Measurements from ENCODE around the gene CFAP46. TPM values are rescaled to one million over a fixed set of nuclear protein-coding genes. Genes with fewer than 3 reads are reported as not detected.

CFAP46 gene
- total RNA-seq, 1 donor from 2014 or later: 1.6 TPM

GRCh38 chr10:132921818-132922807 lies 20.3 kb downstream of the CFAP46 start:
- H3K79me2 ChIP-seq (ENCODE audit: low read depth): no peaks in the 10 kb centered on the region
- H3K36me3 Mint-ChIP-seq: no peaks in the 10 kb centered on the region
- H3K4me2 ChIP-seq: no peak overlapping the region

DNA sequence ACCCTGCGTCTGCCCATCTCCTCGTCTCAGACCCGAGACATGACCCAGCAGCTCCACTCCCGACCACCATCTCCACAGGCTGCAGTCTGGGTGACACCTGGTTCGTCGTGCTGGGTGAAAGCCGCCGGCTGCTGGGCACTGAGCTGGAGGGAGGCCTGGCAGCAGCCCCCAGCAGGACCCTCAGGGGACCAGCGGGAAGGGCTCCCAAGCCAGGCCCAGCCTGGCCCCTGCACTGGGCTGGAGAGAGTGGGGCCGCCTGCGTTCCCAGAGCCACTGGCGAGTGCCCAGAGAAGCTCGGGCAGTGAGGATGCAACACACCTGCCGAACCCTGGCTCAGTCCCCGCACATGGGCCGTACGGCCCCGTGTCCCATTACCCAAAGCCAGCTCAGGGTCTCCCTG lies 21.3 kb downstream of the CFAP46 start:
- Histone ChIP-seq H3K4me2 (no peak overlapping the region), H3K9ac (no peak overlapping the region), H2AFZ (replicated peaks) (no peak overlapping the region), H3K27me3 (no peaks in the 10 kb centered on the region), H3K9me3 (ENCODE audit: low read depth) (no peaks in the 10 kb centered on the region), H3K27ac (no peak overlapping the region), H3K36me3 (no peaks in the 10 kb centered on the region), H3F3A (ENCODE audit: low read depth) (no peaks in the 10 kb centered on the region), H3K4me1 (no peaks in the 10 kb centered on the region), H3K79me2 (ENCODE audit: low read depth) (no peaks in the 10 kb centered on the region), H3K4me3 (no peak overlapping the region), H4K20me1 (ENCODE audit: low read depth) (no peaks in the 10 kb centered on the region)
- H3K4me1 Mint-ChIP-seq: no peaks in the 10 kb centered on the region
- H3K27me3 Mint-ChIP-seq (ENCODE audit: insufficient read depth, low read depth): peaks cover 4% of the 10 kb centered on the region
- TF ChIP-seq EZH2 (IDR thresholded peaks at IDR 0.05) (no peak), EZH2phosphoT487 (IDR thresholded peaks at IDR 0.05) (no peak)
- TF ChIP-seq, protein P1, sequence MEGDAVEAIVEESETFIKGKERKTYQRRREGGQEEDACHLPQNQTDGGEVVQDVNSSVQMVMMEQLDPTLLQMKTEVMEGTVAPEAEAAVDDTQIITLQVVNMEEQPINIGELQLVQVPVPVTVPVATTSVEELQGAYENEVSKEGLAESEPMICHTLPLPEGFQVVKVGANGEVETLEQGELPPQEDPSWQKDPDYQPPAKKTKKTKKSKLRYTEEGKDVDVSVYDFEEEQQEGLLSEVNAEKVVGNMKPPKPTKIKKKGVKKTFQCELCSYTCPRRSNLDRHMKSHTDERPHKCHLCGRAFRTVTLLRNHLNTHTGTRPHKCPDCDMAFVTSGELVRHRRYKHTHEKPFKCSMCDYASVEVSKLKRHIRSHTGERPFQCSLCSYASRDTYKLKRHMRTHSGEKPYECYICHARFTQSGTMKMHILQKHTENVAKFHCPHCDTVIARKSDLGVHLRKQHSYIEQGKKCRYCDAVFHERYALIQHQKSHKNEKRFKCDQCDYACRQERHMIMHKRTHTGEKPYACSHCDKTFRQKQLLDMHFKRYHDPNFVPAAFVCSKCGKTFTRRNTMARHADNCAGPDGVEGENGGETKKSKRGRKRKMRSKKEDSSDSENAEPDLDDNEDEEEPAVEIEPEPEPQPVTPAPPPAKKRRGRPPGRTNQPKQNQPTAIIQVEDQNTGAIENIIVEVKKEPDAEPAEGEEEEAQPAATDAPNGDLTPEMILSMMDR (IDR thresholded peaks at IDR 0.05): no peak
- no peak overlapping the region for H3K27ac Mint-ChIP-seq
- no peaks in the 10 kb centered on the region for H3K36me3 Mint-ChIP-seq
- H3K4me3 Mint-ChIP-seq: no peak overlapping the region
- DNase-seq (ENCODE audit: low spot score): no peak
- H3K9me3 Mint-ChIP-seq: no peaks in the 10 kb centered on the region

More at GRCh38 chr10:132921818-132922807, 20.3 kb downstream of the CFAP46 start:
- TF ChIP-seq EZH2 (IDR thresholded peaks at IDR 0.05) (no peak), EZH2phosphoT487 (IDR thresholded peaks at IDR 0.05) (no peak)
- TF ChIP-seq, protein P1 (IDR thresholded peaks at IDR 0.05): no peak
- Mint-ChIP-seq H3K4me1 (no peaks in the 10 kb centered on the region), H3K9me3 (no peaks in the 10 kb centered on the region), H3K27me3 (ENCODE audit: insufficient read depth, low read depth) (peaks cover 2% of the 10 kb centered on the region), H3K27ac (no peak overlapping the region), H3K4me3 (no peak overlapping the region)
- Histone ChIP-seq H3K9me3 (ENCODE audit: low read depth) (no peaks in the 10 kb centered on the region), H2AFZ (replicated peaks) (no peak overlapping the region), H3F3A (ENCODE audit: low read depth) (no peaks in the 10 kb centered on the region), H3K4me1 (no peaks in the 10 kb centered on the region), H3K27ac (no peak overlapping the region), H3K9ac (no peak overlapping the region), H3K27me3 (no peaks in the 10 kb centered on the region), H3K4me3 (no peak overlapping the region), H3K36me3 (no peaks in the 10 kb centered on the region), H4K20me1 (ENCODE audit: low read depth) (no peaks in the 10 kb centered on the region)
- no peak for DNase-seq (ENCODE audit: low spot score)

DNA sequence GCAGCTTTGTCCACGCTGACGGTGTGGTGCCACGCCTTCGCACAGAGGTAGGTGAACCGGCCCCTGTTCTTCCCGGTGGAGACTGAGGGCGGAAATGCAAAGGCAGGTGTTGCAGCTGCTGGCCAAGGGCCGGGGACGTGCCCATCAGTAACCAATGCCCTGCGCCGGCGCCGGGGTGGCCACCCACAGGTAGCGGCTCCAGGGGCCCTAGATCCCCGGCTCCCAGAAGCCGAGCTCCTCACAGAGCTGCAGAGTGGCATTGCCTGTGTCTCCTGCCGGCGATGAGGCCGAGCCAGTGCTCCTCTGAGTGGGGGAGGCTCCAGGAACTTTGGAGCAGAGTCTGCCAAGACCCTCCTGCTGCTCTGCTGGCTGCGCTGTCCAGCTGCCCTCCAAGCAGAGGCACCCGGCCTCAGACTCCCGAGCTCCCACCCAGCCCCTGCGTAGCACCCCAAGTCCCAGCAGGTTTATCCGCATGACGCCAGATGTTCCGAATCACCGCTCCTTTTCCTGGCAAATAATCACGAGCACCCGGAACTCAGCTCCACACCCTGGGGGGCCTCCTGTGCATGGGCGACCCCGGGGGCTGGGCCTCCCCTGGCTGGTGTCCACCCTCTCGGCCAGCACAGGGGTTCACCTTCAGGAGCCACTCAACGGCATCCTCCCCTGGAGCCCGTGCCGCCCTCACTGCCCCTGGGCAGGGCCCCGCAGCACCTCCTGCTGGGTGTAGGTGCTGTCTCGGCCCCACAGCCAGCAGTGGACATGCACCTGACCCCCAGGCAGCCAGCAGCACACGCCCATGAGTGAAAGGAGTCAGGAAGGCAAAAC lies 22.1 kb downstream of the CFAP46 start:
- Histone ChIP-seq H4K20me1 (ENCODE audit: low read depth) (no peaks in the 10 kb centered on the region), H3K9me3 (ENCODE audit: low read depth) (no peaks in the 10 kb centered on the region), H2AFZ (replicated peaks) (no peak overlapping the region), H3K9ac (no peak overlapping the region), H3F3A (ENCODE audit: low read depth) (no peaks in the 10 kb centered on the region), H3K4me3 (no peak overlapping the region), H3K36me3 (no peaks in the 10 kb centered on the region), H3K4me2 (no peak overlapping the region), H3K4me1 (no peaks in the 10 kb centered on the region), H3K27ac (no peak overlapping the region), H3K27me3 (no peaks in the 10 kb centered on the region), H3K79me2 (ENCODE audit: low read depth) (no peaks in the 10 kb centered on the region)
- Mint-ChIP-seq H3K36me3 (no peaks in the 10 kb centered on the region), H3K27ac (no peak overlapping the region), H3K27me3 (ENCODE audit: insufficient read depth, low read depth) (peaks cover 4% of the 10 kb centered on the region), H3K9me3 (no peaks in the 10 kb centered on the region), H3K4me1 (no peaks in the 10 kb centered on the region), H3K4me3 (no peak overlapping the region)
- TF ChIP-seq EZH2 (IDR thresholded peaks at IDR 0.05) (no peak), EZH2phosphoT487 (IDR thresholded peaks at IDR 0.05) (no peak)
- TF ChIP-seq, protein P1 (IDR thresholded peaks at IDR 0.05): no peak
- DNase-seq (ENCODE audit: low spot score): no peak
